ENCODE results near the gene SLC25A41. TPM values are rescaled to one million over a fixed set of nuclear protein-coding genes. Genes with fewer than 3 reads are reported as not detected.

SLC25A41 gene
- total RNA-seq, 1 experiment from 2014 or later, result 1.4 TPM

DNA sequence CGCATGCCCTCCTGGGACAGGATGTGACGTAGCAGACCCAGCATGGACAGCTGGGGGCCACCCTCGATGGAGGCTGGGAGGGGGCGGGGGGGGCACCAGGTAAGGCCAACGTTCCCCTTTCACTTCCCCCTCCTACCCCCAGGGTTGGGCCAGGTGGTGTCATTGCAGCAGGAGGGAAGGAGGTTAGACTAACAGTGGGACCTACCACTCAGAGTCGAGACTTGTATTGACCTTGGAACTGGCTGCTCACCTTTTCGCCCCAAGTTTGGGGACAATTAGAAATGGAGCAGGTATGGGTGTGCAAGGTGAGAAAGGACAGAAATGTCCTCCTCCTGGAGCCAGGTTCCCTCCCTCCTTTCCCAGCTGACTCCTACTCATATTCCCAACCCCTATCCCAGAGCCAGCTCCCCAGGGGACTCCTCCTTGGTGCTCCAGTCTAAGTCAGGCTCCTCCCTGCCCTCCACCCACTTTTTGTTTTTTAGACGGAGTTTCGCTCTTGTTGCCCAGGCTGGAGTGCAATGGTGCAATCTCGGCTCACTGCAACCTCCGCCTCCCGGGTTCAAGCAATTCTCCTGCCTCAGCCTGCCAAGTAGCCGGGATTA, 8.6 kb upstream of the SLC25A41 start:
- H3K36me3 Mint-ChIP-seq (ENCODE audit: insufficient read depth, unreplicated experiment), result peaks cover 14% of the 10 kb centered on the region
- H3K9me3 Mint-ChIP-seq (ENCODE audit: low read depth, unreplicated experiment), result no peaks in the 10 kb centered on the region
- H3K4me3 Mint-ChIP-seq (ENCODE audit: low read depth, unreplicated experiment), result no peak overlapping the region
- H3K27me3 Mint-ChIP-seq (ENCODE audit: unreplicated experiment), result no peaks in the 10 kb centered on the region
- intact Hi-C loops (cut with micrococcal nuclease; ENCODE audit: unreplicated experiment), result no loop called here
- DNase-seq, result no peak
- no peaks in the 10 kb centered on the region for H3K4me1 Mint-ChIP-seq (ENCODE audit: low read depth, unreplicated experiment)
- TF ChIP-seq, protein P1, sequence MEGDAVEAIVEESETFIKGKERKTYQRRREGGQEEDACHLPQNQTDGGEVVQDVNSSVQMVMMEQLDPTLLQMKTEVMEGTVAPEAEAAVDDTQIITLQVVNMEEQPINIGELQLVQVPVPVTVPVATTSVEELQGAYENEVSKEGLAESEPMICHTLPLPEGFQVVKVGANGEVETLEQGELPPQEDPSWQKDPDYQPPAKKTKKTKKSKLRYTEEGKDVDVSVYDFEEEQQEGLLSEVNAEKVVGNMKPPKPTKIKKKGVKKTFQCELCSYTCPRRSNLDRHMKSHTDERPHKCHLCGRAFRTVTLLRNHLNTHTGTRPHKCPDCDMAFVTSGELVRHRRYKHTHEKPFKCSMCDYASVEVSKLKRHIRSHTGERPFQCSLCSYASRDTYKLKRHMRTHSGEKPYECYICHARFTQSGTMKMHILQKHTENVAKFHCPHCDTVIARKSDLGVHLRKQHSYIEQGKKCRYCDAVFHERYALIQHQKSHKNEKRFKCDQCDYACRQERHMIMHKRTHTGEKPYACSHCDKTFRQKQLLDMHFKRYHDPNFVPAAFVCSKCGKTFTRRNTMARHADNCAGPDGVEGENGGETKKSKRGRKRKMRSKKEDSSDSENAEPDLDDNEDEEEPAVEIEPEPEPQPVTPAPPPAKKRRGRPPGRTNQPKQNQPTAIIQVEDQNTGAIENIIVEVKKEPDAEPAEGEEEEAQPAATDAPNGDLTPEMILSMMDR (IDR thresholded peaks at IDR 0.05; ENCODE audit: unreplicated experiment), result no peak
- BruUV-seq (replicated peaks), result no TSS peak
- CTCF ChIA-PET, result no interaction called here
- no peak overlapping the region for H3K27ac Mint-ChIP-seq (ENCODE audit: unreplicated experiment)

DNA sequence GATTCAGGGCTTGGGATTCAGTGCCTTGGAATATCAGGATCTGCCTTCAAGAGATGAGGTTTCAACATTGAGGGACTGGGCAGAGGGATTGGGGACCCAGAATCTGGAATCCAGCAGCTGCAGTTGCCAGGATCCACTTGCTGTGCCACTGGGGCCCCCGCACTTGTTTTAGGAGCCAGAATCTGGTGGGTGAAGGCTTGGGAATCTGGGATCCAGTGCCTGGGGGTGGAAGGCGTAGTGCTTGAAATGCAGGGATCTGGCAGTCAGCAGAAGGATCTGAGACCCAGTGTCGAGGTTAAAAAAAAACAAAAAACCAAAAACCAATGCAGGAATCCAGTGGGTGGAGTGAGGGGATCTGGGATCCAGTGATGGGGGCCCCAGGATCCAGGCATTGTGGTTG, 7.3 kb upstream of the SLC25A41 start:
- intact Hi-C loops (cut with micrococcal nuclease; ENCODE audit: unreplicated experiment), result no loop called here
- no peaks in the 10 kb centered on the region for H3K27me3 Mint-ChIP-seq (ENCODE audit: unreplicated experiment)
- CTCF ChIA-PET, result no interaction called here

DNA sequence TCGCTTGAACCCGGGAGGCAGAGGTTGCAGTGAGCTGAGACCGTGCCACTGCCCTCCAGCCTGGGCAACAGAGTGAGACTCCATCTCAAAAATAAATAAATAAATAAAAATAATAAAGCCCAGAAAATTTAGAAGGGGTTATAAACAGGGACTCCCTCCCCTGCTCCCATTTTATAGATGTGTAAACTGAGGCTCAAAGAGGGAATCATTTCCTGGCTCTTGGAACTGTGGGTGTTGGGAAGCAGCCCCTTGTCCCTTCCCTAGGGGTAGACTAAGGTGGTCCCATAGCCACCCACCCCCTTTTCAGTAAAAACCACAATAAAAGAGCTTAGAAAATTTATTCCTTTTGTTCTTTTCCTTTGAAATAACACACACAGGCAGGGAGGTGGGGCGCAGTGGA, 6.2 kb upstream of the SLC25A41 start:
- intact Hi-C loops (cut with micrococcal nuclease; ENCODE audit: unreplicated experiment), result no loop called here
- CTCF ChIA-PET, result no interaction called here
- H3K9me3 Mint-ChIP-seq (ENCODE audit: low read depth, unreplicated experiment), result no peaks in the 10 kb centered on the region
- no peaks in the 10 kb centered on the region for H3K27me3 Mint-ChIP-seq (ENCODE audit: unreplicated experiment)
- DNase-seq, result no peak
- no peak overlapping the region for H3K4me3 Mint-ChIP-seq (ENCODE audit: low read depth, unreplicated experiment)
- TF ChIP-seq, protein P1 (IDR thresholded peaks at IDR 0.05; ENCODE audit: unreplicated experiment), result no peak
- no TSS peak for BruUV-seq (replicated peaks)
- H3K4me1 Mint-ChIP-seq (ENCODE audit: low read depth, unreplicated experiment), result no peaks in the 10 kb centered on the region
- no peak overlapping the region for H3K27ac Mint-ChIP-seq (ENCODE audit: unreplicated experiment)
- H3K36me3 Mint-ChIP-seq (ENCODE audit: insufficient read depth, unreplicated experiment), result peaks cover 14% of the 10 kb centered on the region

More for the DNA sequence above, 7.3 kb upstream of the SLC25A41 start:
- no peak for DNase-seq
- TF ChIP-seq, protein P1 (IDR thresholded peaks at IDR 0.05; ENCODE audit: unreplicated experiment), result no peak
- peaks cover 14% of the 10 kb centered on the region for H3K36me3 Mint-ChIP-seq (ENCODE audit: insufficient read depth, unreplicated experiment)
- H3K4me3 Mint-ChIP-seq (ENCODE audit: low read depth, unreplicated experiment), result no peak overlapping the region
- no peaks in the 10 kb centered on the region for H3K4me1 Mint-ChIP-seq (ENCODE audit: low read depth, unreplicated experiment)
- BruUV-seq (replicated peaks), result no TSS peak
- H3K9me3 Mint-ChIP-seq (ENCODE audit: low read depth, unreplicated experiment), result no peaks in the 10 kb centered on the region
- no peak overlapping the region for H3K27ac Mint-ChIP-seq (ENCODE audit: unreplicated experiment)

DNA sequence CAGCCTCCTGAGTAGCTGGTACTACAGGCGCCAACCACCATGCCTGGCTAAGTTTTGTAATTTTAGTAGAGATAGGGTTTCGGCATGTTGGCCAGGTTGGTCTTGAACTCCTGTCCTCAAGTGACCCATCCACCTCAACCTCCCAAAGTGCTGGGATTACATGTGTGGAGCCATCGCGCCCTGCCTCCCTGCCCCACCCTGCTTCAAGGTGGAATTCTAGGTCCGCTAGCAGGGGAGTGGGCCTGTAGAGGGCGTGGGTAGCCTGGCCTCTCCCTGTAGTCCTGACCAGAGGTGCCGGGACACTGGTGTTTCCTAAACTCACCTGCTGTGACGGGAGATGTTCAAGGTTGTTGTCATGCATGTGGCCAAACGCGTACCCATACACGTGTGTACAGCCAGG, 398 bp downstream of the SLC25A41 start:
- Mint-ChIP-seq H3K9me3 (ENCODE audit: low read depth, unreplicated experiment) (no peaks in the 10 kb centered on the region), H3K4me1 (ENCODE audit: low read depth, unreplicated experiment) (no peaks in the 10 kb centered on the region), H3K27me3 (ENCODE audit: unreplicated experiment) (no peaks in the 10 kb centered on the region), H3K36me3 (ENCODE audit: insufficient read depth, unreplicated experiment) (no peaks in the 10 kb centered on the region), H3K27ac (ENCODE audit: unreplicated experiment) (no peak overlapping the region), H3K4me3 (ENCODE audit: low read depth, unreplicated experiment) (no peak overlapping the region)
- no peak for DNase-seq
- TF ChIP-seq, protein P1 (IDR thresholded peaks at IDR 0.05; ENCODE audit: unreplicated experiment), result no peak
- BruUV-seq (replicated peaks), result no TSS peak
- CTCF ChIA-PET, result no interaction called here
- intact Hi-C loops (cut with micrococcal nuclease; ENCODE audit: unreplicated experiment), result no loop called here
